GM12892 (cell line): Measurements from ENCODE around the gene EVX1.

ENCODE experiments used
- POLR2A ChIP-seq: IDR thresholded peaks from 2 replicates; pipeline ENCODE4 v1.6.1; 2011; ENCODE audit warnings: low read depth, low read length, control low read depth
- POLR2AphosphoS5 ChIP-seq: IDR thresholded peaks from 2 replicates; pipeline ENCODE4 v1.6.1; 2011; ENCODE audit warnings: low read depth, low read length, control low read depth

DNA sequence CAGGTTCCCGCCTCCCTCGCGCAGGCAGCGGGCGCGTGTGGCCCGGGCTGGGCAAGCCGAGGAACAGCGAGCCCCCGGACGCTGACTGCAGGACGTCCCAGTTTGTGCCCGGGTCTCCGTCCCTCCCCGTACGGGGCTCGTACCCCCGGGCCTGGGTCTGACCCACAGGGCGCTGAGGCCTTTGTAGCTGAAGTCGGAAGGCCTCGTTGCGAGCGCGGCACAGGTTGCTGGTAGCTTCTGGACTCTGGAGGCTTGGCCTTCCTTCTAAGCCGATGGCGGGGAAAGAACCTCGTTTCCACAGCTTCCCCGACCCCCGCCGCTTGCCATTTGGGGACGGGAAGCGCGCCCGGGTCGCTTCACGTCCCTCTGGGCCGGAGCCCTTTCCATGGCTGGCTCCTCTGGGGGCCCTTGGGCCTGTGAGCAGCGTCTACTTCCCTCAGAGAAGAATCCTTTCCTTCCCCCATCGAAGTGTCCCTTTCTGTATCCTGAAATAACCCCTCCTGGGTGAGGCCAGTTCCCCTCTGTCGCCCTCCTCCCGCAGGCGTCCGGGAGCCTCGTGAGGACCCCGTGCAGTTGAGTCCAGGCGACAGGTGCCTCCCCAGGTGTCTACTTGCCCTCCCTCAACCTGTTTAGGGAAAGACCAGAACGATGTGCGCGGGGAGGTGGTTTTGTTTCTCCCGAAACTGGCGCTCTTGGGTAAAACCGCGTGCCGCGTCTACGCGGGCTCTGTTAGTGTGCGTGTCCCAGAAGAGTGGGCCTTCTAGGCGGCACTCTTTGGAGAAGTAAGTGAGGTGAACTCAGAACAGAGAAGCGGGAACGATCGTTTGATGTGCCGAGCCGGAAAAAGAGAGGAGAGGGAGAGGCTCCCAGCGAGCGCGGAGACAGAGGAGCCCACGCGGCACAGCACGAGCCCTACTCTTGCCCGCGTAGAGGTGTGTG is 9.3 kb downstream of the EVX1 start:
- TF ChIP-seq POLR2AphosphoS5, result no peak
- TF ChIP-seq POLR2A, result no peak
